WTC11 (cell line): ENCODE results near the gene KAT6B.

ENCODE experiments used
- CTCF ChIP-seq: fragments of 200-600 bp; IDR thresholded peaks from 2 replicates; pipeline ENCODE4 v1.8.0; 2022; ENCODE audit warnings: antibody characterized with exemption
- ELF4 ChIP-seq: sonication (generic); formaldehyde crosslinking; IDR thresholded peaks from 2 replicates; pipeline ENCODE4 v1.8.1; 2022; ENCODE audit warnings: low read depth, mild to moderate bottlenecking, moderate library complexity, missing genetic modification reagents
- RELA ChIP-seq: sonication (generic); formaldehyde crosslinking; IDR thresholded peaks from 2 replicates; pipeline ENCODE4 v1.8.1; 2022; ENCODE audit warnings: missing genetic modification reagents, mild to moderate bottlenecking, borderline replicate concordance
- SP1 ChIP-seq: sonication (generic); formaldehyde crosslinking; conservative IDR thresholded peaks from 2 replicates; pipeline ENCODE4 v1.8.1; 2022; ENCODE audit warnings: missing genetic modification reagents
- ZNF317 ChIP-seq: sonication (generic); formaldehyde crosslinking; IDR thresholded peaks from 2 replicates; pipeline ENCODE4 v1.8.1; 2023; ENCODE audit warnings: low read depth, mild to moderate bottlenecking, moderate library complexity, missing genetic modification reagents, borderline replicate concordance

- TF ChIP-seq ELF4 (CRISPR knock-in tag) (no peak), SP1 (no peak), CTCF (no peak), RELA (CRISPR knock-in tag) (no peak), ZNF317 (CRISPR knock-in tag) (no peak)
These were observed 165.0 kb downstream of the KAT6B start for GRCh38 chr10:74991435-74991834.
